Stimulated activated naive CD8-positive, alpha-beta T cell treated with anti-CD3 and anti-CD28 coated beads, Interleukin-15, amount 100 ng/mL, for 72 hours (primary cell): Measurements from ENCODE around the gene IFNLR1.
A peak's percentile ranks its signal among the peaks of the same experiment; 100 is the strongest.
"Not testable (repeated sequence)": the region's sequence is repeated elsewhere in the genome, so short reads cannot be mapped to it uniquely, and the experiment has no call there.

Experiments
- ATAC-seq: fragments of 150-1000 bp; cut with Tn5 transposase; 2 replicates; pipeline ENCODE4 v1.10.0; 2021; ENCODE audit warnings: mild to moderate bottlenecking, moderate library complexity
- DNase-seq, 2 donors: peaks; one replicate each; pipeline ENCODE4 v3.0.0; 2021 to 2022
- H3K27ac Mint-ChIP-seq, 2 donors: one replicate each; pipeline ENCODE4 v1.8.0; 2022; ENCODE audit warnings: mild to moderate bottlenecking in 2 of 2, mixed read lengths in 2 of 2, moderate library complexity in 2 of 2
- H3K27me3 Mint-ChIP-seq: one replicate; pipeline ENCODE4 v1.8.0; 2022; ENCODE audit warnings: mixed read lengths
- H3K4me1 Mint-ChIP-seq: one replicate; pipeline ENCODE4 v1.8.0; 2022; ENCODE audit warnings: mild to moderate bottlenecking, mixed read lengths
- H3K4me3 Mint-ChIP-seq, 2 donors: one replicate each; pipeline ENCODE4 v1.8.0; 2022; ENCODE audit warnings: mild to moderate bottlenecking in 2 of 2, mixed read lengths in 2 of 2, moderate library complexity in 1 of 2
- H3K9me3 Mint-ChIP-seq, 2 donors: one replicate each; pipeline ENCODE4 v1.8.0; 2022; ENCODE audit warnings: mixed read lengths in 2 of 2

The IFNLR1 gene

DNA sequence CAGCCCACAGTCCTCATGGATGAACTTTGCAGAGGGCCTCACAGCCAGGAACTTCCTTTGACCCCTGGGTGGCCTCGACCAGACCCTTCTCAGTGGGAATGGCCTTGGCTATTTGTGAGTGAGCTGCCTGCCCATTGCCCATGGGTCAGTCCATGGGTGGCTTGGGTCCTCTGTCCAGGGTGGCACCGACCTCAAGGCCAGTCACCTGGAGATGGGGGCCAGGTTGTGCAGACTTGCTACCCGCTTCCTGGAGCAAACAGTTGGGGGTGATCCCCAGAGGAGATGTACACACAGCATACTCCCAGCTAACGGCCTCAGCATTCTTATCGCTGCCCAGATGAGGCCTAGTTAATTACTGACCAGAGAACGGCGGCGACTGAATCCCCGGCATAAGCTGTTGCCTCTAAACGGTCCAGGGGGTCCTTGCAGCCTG lies 23.1 kb upstream of the IFNLR1 start:
- H3K9me3 Mint-ChIP-seq, result peaks cover 12 to 15% of the 10 kb centered on the region in 2 donors
- H3K4me3 Mint-ChIP-seq, result no peak overlapping the region
- H3K4me1 Mint-ChIP-seq, result no peaks in the 10 kb centered on the region
- ATAC-seq (no peak), DNase-seq (no peak)
- peaks cover 28% of the 10 kb centered on the region for H3K27me3 Mint-ChIP-seq
- H3K27ac Mint-ChIP-seq, result no peak overlapping the region

DNA sequence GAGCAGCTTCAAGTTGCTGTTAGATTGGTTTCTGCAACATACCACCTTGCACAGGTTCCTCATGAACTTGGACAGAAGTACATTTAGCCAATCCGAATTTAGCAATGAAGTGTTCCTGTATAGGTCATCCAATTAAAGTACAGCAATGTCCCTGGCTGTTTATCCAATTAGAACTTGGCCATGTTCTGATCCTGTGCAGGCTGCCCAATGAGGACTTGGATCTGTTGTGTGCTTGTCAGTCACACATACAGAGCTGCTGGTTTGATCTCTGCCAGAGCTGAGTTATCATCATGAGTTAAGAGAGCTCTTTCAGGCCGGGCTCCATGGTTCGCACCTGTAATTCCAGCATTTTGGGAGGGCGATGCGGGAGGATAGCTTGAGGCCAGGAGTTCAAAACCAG lies 22.0 kb upstream of the IFNLR1 start:
- Mint-ChIP-seq H3K4me3 (no peak overlapping the region), H3K27me3 (peaks cover 17% of the 10 kb centered on the region), H3K4me1 (peaks cover under 1% of the 10 kb centered on the region), H3K9me3 (peaks cover 12 to 15% of the 10 kb centered on the region in 2 donors), H3K27ac (no peak overlapping the region)
- no peak for ATAC-seq
- DNase-seq, result no peak

DNA sequence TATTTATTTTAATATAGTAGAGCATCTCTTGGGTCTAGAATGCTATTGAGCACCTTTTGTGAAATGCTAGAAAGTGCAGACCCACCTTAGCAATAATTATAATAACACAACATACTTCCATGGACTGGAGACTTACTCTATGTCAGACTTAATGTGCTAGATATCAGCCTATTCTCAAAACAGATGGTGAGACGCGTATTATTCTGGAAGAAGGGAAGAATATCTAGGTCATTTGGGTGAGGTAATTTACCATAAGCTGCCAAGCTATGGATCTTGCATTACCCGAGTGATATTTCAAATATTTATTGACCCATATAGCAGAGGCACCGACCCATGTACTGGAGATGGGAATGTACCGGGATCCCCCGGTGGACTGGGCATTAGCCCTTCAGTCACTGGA lies 20.6 kb upstream of the IFNLR1 start:
- Mint-ChIP-seq H3K27me3 (peaks cover 15% of the 10 kb centered on the region), H3K4me1 (peaks cover 14% of the 10 kb centered on the region), H3K9me3 (peaks cover 12 to 14% of the 10 kb centered on the region in 2 donors), H3K27ac (peak overlapping the region in 1 of 2 donors; percentile 57), H3K4me3 (no peak overlapping the region)
- DNase-seq, result no peak
- ATAC-seq, result no peak

DNA sequence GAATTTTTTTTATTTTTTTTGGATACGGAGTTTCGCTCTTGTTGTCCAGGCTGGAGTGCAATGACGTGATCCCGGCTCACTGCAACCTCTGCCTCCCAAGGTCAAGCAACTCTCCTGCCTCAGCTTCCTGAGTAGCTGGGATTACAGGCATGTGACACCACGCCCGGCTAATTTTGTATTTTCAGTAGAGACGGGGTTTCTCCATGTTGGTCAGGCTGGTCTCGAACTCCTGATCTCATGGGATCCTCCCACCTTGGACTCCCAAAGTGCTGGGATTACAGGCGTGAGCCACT lies 20.3 kb upstream of the IFNLR1 start:
- H3K9me3 Mint-ChIP-seq, result peaks cover 9 to 11% of the 10 kb centered on the region in 2 donors
- H3K27ac Mint-ChIP-seq, ATAC-seq, DNase-seq, H3K4me3 Mint-ChIP-seq: not testable (repeated sequence)
- H3K27me3 Mint-ChIP-seq, result peaks cover 19% of the 10 kb centered on the region
- H3K4me1 Mint-ChIP-seq, result peaks cover 18% of the 10 kb centered on the region

DNA sequence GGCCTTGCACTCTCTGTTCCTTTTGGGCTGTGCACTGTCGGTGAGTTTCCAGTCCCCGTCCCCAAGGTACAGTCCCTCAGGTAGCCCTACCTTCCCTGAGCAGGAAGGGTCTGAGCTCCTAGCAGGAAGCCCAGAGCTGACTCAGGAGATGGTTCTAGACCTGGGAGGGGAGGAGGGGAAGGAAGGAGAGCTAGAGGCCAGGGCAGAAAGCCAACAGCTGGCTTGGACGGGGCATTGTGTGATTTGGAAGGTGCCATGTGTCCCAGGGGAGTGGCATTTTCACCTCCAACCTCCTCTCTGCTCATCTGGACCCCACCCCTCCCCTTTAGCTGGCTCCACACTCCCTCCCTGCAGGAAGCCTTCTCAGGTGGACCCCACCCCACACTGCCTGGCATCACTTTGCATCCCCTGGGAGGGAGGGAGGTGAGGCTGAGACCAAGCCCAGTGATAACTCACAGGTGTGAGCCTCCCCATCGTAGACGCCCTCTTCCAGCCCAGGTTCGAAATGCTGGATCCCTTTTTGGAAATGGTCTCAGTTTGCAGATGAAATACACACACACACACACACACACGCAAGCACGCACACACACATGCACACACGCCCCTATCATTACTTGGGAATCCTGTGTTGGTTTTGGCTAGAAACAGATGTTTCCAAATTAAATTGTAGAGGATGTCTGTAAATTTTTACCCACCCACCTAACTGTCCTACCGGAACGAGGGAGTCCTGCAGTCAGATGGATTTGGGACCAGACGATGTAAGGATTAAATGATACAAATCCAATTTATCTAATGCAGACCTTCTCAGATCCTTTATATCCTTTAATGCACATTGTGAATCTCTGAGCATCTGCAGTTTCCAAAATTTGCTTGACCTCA lies 19.7 kb upstream of the IFNLR1 start:
- Mint-ChIP-seq H3K4me3 (no peak overlapping the region), H3K27ac (no peak overlapping the region), H3K4me1 (peaks cover 23% of the 10 kb centered on the region), H3K9me3 (peaks cover 3 to 5% of the 10 kb centered on the region in 2 donors), H3K27me3 (peaks cover 23% of the 10 kb centered on the region)
- no peak for DNase-seq
- no peak for ATAC-seq

DNA sequence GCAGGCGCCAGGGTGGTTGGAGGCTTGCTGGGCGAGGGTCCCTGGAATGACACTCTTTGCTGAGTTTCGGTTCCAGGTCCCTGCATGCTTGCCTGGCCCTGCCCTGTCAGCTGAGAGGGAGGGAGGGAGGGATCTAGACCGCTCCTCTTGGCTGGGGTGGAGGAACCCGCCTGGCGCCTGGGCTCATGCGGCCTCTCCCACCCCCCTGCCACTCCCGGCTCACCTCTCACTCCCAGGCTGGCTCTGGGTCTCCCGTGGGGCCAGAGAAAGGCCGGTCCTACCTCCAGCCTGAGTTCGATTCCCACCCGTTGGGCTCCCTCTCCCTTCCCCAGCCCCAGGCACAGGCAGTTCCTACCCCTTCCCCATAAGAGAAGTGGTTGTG lies 19.0 kb upstream of the IFNLR1 start:
- H3K27me3 Mint-ChIP-seq, result peaks cover 24% of the 10 kb centered on the region
- peaks cover 23% of the 10 kb centered on the region for H3K4me1 Mint-ChIP-seq
- no peak for ATAC-seq
- H3K9me3 Mint-ChIP-seq, result no peaks in the 10 kb centered on the region
- no peak overlapping the region for H3K27ac Mint-ChIP-seq
- DNase-seq, result no peak
- no peak overlapping the region for H3K4me3 Mint-ChIP-seq

DNA sequence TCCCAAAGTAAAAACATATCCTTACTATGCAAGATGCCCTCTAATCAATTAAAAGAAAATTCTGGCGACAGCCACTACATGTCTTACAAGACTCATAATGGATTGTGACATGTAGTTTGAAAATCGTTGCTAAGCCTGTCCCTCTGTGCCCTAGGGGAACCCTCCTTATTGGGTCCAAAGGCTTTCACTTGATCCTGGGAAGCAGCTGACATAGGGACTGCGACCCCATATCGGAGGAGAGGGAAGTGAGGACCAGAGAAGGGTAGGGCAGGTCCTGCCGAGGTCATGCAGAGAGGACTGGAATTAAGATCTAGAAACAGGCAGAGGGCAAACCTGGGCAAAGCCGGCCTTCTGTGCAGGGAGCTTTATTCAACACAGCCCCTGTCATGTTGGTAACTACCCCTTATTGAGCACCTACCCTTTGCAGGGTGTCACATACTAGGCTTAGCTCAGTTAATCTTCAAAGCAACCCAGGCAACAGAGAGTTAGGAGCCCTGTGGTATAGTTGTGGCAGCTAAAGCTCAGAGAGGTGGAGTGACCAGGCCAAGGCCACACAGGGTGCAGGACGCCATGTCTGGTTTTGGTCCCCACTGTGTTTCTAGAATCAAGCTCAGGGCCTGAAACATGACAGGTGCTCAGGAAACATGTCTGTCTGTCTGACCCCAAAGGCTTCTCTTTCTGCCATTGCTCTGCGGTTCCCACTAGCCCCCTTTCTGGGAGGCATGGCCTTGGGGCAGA lies 18.4 kb upstream of the IFNLR1 start:
- Mint-ChIP-seq H3K4me1 (peaks cover 23% of the 10 kb centered on the region), H3K4me3 (no peak overlapping the region), H3K27ac (no peak overlapping the region), H3K9me3 (no peaks in the 10 kb centered on the region), H3K27me3 (peaks cover 29% of the 10 kb centered on the region)
- ATAC-seq, result no peak
- no peak for DNase-seq

DNA sequence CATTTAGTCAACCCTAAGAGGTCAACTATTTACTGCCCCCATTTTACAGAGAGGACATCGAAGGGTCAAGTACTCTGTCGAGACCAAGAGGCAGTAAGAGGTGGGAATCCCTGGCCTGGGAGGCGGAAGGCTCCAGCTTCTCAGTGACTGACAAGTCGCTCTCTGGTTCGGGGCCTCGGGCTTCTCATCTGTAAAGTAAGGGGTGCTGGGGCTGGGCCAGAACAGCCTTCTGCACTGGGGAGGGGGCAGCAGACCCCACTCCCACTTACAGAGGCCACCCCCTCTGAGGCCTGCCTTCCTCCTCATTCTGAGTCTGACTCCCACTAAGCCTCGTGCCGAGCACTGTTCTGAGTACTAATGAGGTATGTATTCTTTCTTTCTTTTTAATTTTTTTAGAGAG lies 17.0 kb upstream of the IFNLR1 start:
- ATAC-seq, result no peak
- Mint-ChIP-seq H3K9me3 (no peaks in the 10 kb centered on the region), H3K27me3 (peaks cover 29% of the 10 kb centered on the region), H3K4me1 (peaks cover 29% of the 10 kb centered on the region), H3K4me3 (no peak overlapping the region), H3K27ac (no peak overlapping the region)
- DNase-seq, result no peak

DNA sequence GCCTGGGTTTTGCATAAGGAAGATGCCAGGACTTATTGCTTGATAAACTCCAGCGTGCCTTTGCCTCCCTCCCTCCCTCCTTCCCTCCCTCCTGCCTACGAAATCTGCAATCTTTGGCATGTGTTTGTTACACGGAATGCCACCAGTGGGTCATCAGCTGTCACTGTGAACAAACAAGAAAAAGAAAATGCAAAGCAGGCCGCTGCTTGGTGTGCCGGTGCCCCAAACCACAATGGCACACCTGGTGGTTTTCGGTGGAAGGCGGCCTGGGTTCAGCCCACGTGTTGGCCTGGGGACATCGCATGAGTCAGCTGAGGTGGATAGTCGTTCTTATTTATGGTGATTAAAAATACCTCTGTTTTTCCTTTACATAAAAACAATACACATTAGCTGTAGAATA lies 16.3 kb upstream of the IFNLR1 start:
- H3K27me3 Mint-ChIP-seq, result peaks cover 29% of the 10 kb centered on the region
- H3K9me3 Mint-ChIP-seq, result no peaks in the 10 kb centered on the region
- DNase-seq (peak in 1 of 2 donors; percentile 28), ATAC-seq (no peak)
- H3K4me1 Mint-ChIP-seq, result peaks cover 29% of the 10 kb centered on the region
- no peak overlapping the region for H3K4me3 Mint-ChIP-seq
- H3K27ac Mint-ChIP-seq, result no peak overlapping the region

DNA sequence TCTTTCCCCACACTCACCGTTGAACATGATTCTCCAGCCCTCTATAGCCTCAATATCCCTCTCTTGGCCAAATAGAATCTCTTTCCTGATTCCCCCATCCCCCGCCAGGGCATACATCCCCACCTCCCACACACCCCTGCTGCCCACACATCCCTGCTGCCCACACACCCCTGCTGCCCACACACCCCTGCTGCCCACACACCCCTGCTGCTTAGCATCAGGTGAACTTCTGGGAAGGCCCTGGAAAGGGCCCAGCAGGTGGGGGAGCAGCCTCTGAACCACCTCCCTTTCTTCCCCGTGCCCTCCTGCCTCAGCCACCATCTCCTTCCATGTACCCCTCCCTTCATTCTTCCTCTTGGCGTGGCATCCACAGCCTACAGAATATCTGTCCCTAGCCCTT lies 15.9 kb upstream of the IFNLR1 start:
- Mint-ChIP-seq H3K4me3 (no peak overlapping the region), H3K27ac (no peak overlapping the region), H3K4me1 (peaks cover 29% of the 10 kb centered on the region), H3K27me3 (peaks cover 26% of the 10 kb centered on the region), H3K9me3 (no peaks in the 10 kb centered on the region)
- DNase-seq (no peak), ATAC-seq (no peak)

DNA sequence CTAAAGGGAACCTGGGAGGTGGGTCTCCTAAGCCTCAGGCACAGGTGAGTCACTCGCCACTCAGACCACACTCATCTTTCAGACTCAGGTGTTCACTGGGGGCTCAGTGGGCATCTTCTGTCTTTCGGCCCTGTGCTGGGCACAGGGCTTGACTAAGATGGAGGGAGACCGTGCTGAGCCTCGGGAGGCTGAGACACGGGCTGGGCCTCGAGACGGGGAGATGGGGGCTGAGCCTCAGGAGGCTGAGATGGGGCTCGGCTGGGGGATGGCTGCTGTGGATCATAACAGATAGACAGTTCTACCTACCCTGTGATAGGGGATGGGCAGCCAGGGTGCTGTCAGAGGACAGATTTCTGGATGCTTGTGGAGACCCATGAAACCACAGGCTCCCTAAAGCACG lies 15.5 kb upstream of the IFNLR1 start:
- Mint-ChIP-seq H3K27ac (no peak overlapping the region), H3K4me3 (no peak overlapping the region), H3K9me3 (no peaks in the 10 kb centered on the region), H3K4me1 (peaks cover 29% of the 10 kb centered on the region), H3K27me3 (peaks cover 24% of the 10 kb centered on the region)
- no peak for DNase-seq
- ATAC-seq, result no peak

DNA sequence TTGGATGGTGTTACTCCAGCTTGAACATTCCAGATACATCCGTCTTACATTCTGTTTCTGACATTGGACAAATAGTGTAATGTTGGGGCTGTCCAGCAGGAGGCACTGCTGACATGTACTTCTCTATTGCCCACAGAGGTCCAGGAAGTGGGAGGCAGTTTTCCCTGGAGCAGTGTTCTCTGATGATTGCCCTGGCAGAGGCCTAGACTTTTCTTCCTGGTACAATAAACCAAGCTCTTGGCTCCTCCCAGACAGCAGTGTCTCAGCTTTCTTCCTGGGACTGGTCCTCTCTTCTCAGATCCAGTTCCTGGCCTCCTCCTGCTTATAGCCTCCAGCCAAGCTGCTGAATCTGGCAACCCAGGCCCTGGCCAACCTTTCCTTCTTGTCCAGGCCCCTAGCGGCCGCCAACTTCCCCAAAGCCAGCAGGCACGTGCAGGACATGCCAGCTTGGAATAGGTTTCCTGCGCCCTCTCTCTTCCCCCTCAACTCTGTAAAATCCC lies 14.9 kb upstream of the IFNLR1 start:
- Mint-ChIP-seq H3K27ac (no peak overlapping the region), H3K4me3 (no peak overlapping the region), H3K4me1 (peaks cover 29% of the 10 kb centered on the region), H3K27me3 (peaks cover 24% of the 10 kb centered on the region), H3K9me3 (no peaks in the 10 kb centered on the region)
- ATAC-seq, result no peak
- peak; percentile 44 to 46 for DNase-seq

DNA sequence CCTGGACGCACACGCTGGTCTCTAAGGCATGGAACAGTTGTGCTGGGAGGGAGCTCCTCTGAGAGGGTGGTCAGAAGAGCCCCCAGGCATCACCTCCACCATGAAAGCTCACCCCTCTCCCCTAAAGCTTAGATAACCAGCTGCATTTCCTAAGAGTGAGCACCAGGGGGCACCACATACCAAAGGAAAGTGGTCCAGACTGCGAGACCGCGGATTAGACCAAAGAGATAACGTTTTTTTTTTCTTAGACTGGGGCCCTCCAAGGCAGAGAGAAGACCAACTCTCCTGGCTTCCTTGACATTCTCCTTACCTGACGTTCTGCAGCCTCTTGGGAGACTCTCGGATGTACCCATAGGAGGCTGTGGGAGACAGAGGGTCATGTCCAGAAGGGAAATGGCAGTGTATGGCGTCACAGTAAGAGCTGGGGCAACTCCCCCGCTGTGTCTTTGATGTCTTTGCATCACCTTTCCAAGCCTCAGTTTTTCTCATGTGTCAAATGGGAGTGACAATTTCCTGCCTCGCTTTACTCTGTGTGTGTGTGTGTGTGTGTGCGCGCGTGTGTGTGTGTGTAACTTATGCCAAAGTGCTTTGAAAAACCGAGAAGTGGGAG lies 12.3 kb upstream of the IFNLR1 start:
- Mint-ChIP-seq H3K4me1 (peaks cover 46% of the 10 kb centered on the region), H3K9me3 (no peaks in the 10 kb centered on the region), H3K4me3 (peak overlapping the region; percentile 77), H3K27ac (peak overlapping the region in 1 of 2 donors; percentile 83), H3K27me3 (peaks cover 19% of the 10 kb centered on the region)
- DNase-seq (peak; percentile 77 to 81), ATAC-seq (peak; percentile 84)

DNA sequence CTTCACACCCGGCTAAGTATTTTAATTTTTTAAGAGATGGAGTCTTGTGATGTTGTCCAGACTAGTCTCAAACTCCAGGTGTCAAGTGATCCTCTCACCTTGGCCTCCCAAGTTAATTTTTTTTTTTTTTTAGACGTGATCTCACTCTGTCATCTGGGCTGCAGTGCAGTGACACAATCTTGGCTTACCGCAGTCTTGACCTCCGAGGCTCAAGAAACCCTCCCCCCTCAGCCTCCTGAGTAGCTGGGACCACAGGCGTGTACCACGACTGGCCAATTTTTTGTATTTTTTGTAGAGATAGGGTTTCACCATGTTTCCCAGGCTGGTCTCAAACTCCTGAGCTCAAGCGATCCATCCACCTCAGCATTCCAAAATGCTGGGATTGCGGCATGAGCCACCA lies 11.7 kb upstream of the IFNLR1 start:
- Mint-ChIP-seq H3K27ac (no peak overlapping the region), H3K4me1 (peaks cover 48% of the 10 kb centered on the region), H3K9me3 (no peaks in the 10 kb centered on the region), H3K27me3 (peaks cover 19% of the 10 kb centered on the region), H3K4me3 (no peak overlapping the region)
- ATAC-seq (no peak), DNase-seq (no peak)

DNA sequence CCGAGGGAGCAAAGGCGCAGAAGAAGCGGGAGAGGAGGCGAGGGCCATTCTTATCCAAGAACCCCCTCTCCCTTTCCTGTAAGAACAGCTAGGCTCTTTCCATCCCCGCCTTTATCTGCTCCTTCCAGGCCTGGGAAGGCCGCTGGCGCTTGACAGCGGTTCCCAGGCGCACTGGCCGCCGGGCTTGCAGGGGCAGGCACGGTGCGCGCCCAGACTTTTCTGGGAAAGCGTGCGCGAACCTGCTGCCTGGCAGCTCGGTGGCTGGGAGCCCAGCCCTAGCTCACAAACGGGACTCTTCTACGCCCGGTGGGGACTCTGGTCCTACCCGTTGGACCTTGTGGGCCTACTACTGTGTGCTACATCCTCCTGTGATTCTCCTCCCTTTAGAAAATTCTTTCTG lies 8.8 kb upstream of the IFNLR1 start:
- ATAC-seq, result no peak
- Mint-ChIP-seq H3K27ac (no peak overlapping the region), H3K4me3 (peak overlapping the region in 1 of 2 donors; percentile 9), H3K4me1 (peaks cover 57% of the 10 kb centered on the region), H3K9me3 (peaks cover 0 to 10% of the 10 kb centered on the region in 2 donors), H3K27me3 (peaks cover 4% of the 10 kb centered on the region)
- no peak for DNase-seq

DNA sequence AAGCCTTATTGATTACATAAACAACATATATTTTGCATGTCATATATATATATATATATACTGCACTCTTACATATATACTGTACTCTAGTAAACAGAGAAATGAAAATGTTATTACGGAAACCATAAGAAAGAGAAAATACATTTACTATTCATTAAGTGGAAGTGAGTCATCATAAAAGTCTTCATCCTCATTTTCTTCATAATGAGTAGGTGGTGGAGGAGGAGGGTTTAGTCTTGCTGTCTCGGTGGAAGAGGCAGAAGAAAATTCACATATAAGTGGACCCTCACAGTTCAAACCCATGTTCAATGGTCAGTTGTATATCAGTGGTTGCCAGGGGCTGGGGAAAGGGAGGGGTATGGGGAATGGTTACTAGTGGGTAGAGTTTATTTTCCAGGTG lies 8.0 kb upstream of the IFNLR1 start:
- peaks cover 65% of the 10 kb centered on the region for H3K4me1 Mint-ChIP-seq

More for the DNA sequence above, 8.0 kb upstream of the IFNLR1 start:
- no peaks in the 10 kb centered on the region for H3K27me3 Mint-ChIP-seq
- no peak for DNase-seq
- H3K4me3 Mint-ChIP-seq, result no peak overlapping the region
- H3K9me3 Mint-ChIP-seq, result peaks cover 0 to 10% of the 10 kb centered on the region in 2 donors
- H3K27ac Mint-ChIP-seq, result no peak overlapping the region
- no peak for ATAC-seq
